GM11168 (cell line): ENCODE data around the gene NR3C2.
"Not testable (repeated sequence)": the region's sequence is repeated elsewhere in the genome, so short reads cannot be mapped to it uniquely, and the experiment has no call there.

Experiments
- in situ Hi-C: fragments of 300-500 bp; cut with MboI; formaldehyde crosslinking; loops from one replicate; pipeline ENCODE4 v1.12.0; 2022; ENCODE audit warnings: low sequenced_read_pairs; ENCODE audit not compliant: unreplicated experiment

NR3C2 gene

DNA sequence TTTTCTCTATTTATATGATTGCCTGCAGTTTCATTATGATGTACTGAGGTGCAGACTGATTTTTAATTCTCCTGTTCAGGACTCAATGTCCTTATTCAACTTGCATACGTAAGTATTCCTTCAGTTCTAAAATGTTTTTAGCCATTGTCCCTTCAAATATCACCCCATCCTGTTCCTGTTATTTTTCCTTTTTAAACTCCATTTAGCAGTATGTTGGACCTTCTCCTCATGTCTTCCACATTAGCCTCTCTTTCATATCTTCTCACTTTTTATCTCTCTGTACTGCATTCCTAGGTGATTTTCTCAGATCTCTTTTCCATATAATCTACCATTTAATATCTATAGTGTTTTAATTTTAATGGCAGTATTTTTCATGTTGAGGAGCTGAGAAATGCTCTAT, 317.7 kb downstream of the NR3C2 start:
- in situ Hi-C loops: no loop called here

GRCh38 chr4:148123161-148123560, 319.1 kb downstream of the NR3C2 start:
- in situ Hi-C loops: not testable (repeated sequence)

- in situ Hi-C loops: no loop called here
These were observed 322.0 kb downstream of the NR3C2 start for GRCh38 chr4:148120216-148120615.

GRCh38 chr4:148118633-148119032, 323.6 kb downstream of the NR3C2 start:
- in situ Hi-C loops: no loop called here

GRCh38 chr4:148118179-148118578, 324.0 kb downstream of the NR3C2 start:
- in situ Hi-C loops: no loop called here

DNA sequence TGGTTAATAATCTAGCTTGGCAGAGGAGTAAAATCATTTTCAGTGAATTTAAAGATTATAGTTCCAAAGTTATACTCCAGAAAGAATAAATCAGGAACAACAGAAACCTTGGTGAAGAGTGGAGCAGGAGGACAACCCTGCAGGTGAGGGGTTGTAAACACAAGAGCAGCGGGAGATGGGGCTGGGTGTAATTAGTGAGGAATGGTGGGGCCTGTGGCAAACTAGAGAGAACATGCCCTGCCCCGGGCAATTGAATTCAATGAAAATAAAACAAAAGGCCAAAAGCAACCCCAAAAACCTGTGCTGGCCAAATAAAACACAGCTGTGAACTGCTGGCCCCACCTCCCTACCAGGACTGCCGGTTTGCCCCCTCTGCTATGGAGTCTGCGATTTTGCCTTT, 325.2 kb downstream of the NR3C2 start:
- in situ Hi-C loops: no loop called here

- in situ Hi-C loops: no loop called here
These were observed 325.9 kb downstream of the NR3C2 start for GRCh38 chr4:148116264-148116663.

DNA sequence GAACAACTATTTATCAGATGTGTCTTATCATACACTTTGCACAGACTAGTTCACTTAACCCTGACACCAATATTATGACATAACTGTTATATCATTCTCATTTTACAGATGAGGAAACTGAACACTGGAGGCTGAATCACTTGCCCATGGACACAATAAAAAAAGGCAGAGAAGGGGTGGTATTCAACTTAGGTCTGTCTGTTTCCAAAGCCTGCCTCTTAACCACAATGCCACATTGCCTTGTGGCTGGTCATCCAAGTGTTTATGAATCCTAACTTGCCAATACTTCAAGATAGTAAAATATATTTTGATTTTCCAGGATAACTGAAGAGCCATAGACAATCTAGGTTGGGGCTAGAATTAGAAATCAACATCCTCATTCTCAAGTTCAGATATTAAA, 327.8 kb downstream of the NR3C2 start:
- in situ Hi-C loops: no loop called here

DNA sequence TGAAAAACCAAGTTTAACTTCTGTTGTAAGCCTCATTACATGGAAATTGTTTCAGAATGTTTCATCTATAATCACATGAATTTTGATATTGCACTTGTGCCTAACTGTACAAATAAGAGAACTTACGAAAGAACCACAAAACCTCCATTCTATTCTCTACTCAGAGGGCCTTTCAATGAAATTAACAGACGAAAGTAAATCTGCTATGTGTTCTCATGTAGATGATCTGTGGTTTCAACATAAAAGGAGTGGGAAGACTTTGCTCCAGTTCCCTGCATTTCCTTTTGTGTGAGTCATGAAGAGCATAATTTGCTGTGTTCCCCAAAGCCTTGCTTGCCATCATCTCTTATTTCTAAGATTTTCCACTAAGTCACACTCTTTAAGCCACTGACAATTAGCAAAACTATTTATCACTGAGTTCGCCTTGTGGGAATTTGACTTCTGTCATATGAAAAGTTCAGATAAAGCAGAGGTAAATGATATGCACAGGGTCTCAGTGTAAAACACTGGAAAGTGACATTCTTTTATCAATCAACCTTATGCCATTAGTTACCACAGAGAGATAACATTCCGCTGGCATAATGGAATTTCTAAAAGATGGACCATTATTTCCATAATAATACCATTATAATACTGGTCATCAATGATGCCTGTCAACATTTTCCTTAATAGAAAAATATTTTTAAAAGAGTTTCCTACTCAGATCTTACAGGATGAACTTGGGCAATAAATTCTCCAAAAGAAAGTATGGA, 329.8 kb downstream of the NR3C2 start:
- in situ Hi-C loops: no loop called here

DNA sequence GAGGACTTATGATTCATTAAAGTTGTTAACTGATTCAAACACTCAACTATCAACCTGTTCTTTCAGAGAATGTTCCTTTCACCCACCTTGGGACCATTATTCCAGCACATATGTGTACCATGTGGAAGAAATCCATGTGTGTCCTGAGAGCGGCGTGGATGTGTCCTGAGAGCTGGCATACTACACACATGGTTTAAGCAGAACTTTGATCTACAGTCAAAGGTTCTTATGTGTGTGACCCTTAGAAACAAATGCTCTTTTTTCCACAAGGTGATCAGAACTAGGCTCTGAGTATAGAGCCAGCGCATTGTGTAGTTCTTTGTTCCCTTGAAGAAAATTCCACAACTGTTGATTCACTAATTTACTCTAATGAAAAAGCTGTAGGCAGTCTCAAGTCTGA, 332.0 kb downstream of the NR3C2 start:
- in situ Hi-C loops: no loop called here

DNA sequence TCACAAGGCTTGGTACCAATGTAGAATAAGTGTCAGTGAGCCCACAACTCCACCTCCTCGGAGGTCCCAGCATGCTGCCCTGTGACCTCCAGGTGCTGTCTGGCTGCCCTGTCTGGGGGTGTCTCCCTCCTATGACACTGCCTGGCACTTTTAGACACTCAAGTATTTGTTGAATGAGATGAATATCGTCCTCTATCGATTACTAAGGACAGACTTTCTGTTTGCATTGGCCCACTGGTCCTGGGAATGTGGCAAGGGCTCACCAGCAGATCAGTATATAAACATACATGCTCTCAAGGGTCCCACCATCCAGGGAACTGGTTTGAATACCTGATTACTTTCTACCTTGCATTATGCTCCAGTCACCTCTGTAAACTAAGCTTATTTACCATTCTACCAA, 333.0 kb downstream of the NR3C2 start:
- in situ Hi-C loops: no loop called here

DNA sequence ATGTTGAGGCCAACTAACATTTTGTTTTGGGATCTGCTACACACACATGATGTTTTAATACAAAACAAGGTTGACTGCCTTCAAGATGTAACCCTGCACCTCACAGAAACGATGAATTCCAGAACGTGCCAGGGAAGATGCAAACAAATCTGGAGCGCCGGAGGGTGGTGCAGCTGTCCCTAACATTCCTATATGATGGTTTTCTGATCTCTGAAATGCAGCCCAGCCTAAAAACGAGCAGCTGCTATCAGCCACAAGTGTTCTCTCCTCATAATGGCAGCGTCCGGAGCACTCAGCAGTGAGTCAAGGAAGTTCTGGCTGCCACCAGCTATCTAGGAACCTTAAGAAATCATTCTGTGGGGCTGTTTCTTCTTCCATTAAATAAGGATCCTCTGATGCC, 333.4 kb downstream of the NR3C2 start:
- in situ Hi-C loops: no loop called here

DNA sequence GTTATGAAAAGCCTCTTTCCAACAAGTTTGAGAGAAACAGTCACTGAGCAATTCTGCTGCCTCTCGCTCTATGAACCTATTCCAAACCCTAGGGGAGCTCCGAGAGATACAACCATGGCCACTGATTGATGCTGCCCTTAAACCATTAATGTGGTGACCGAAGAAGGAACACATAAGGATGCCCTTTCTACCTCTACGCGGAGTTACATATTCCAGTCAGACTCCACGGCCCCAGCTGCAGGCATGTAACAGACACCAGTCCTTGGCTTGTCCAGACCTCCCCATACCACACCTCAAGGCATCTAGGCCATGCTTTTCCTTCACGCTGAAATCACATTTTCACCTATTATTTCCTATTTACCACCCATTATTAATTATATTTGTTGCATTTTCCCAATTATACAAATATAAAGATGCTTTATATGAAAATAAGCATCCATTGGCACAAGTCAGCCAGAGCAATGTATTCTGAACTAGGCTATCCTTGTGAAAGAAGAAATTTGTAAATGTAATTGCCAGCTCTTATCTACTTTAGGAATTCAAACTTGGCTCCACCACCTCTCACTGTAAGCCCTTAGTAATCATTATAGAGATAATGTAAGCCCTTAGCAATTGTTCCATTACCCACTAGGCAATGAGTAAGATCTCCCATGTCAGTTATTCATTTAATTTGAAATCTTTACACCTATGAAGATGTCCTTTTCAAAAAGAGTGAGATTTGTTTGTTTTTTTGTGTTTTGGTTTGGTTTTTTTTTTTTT, 338.4 kb downstream of the NR3C2 start:
- in situ Hi-C loops: no loop called here

GRCh38 chr4:148101790-148102189, 340.4 kb downstream of the NR3C2 start:
- in situ Hi-C loops: no loop called here

DNA sequence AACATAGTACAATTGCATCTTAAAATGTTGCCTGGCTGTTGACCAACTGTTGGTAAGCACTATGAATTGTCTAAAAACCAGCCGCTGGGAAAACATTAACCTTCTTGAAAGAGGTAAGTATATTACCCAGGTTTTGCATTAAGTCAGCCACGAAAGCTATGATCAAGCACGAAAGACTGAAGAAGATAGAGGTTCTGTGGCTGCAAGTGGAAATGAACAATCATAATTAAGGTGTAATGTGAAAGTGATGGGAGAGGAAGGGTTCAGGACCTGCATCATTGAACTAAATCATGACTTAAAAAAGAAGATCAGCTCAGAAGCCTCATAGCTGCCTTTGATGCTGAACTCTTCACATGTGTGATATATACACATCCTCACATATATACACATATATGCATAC, 341.0 kb downstream of the NR3C2 start:
- in situ Hi-C loops: no loop called here

- in situ Hi-C loops: no loop called here
These were observed 344.4 kb downstream of the NR3C2 start for GRCh38 chr4:148097801-148098200.

GRCh38 chr4:148095346-148095923, 346.8 kb downstream of the NR3C2 start:
- in situ Hi-C loops: no loop called here

- in situ Hi-C loops: no loop called here
These were observed 348.1 kb downstream of the NR3C2 start for GRCh38 chr4:148094149-148094548.

GRCh38 chr4:148093065-148093464, 349.1 kb downstream of the NR3C2 start:
- in situ Hi-C loops: no loop called here

DNA sequence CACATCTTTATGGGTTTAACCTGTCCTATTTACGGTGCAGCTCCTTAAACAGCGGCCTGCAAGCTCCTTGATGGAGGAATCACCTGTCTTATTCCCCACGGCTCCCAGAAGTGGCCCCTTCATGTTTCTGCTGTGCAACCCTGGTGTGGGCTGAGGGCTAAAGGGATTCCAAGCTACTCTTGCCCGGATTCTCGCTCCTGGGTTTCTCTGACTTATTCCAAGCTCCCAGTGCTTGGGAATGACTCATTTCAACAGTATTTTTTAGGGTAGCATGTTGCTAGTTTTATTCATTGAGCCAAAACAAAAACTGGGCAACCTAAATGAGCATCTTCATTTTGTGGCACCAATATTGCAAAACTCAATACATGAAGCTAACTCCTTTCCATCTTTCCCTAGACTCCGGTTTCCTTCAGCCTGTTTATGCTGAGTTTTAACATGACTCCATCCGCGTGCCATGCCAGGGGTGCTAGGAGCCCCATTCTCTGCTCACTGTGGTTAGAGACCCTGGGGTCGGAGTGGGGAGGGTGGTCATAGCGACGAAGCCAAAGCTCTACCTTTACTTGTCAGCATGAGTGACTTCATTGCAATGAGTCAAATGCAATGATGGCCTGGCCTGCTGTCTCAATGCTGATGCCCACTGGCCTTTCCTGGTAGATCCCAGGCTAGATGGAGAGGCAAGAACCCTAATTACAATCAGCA, 349.7 kb downstream of the NR3C2 start:
- in situ Hi-C loops: no loop called here

GRCh38 chr4:148091896-148092295, 350.3 kb downstream of the NR3C2 start:
- in situ Hi-C loops: no loop called here
